Body of pancreas (tissue), 4 donors: ENCODE data around the gene VSTM4. TPM values are rescaled to one million over a fixed set of nuclear protein-coding genes. Genes with fewer than 3 reads are reported as not detected.

ENCODE experiments used
- ATAC-seq: fragments of 150-250 bp; one replicate; pipeline ENCODE4 v1.9.1; 2016
- DNase-seq, 4 donors: peaks; one replicate each; pipeline ENCODE4 v3.0.0-alpha.2; 2019
- H3K27ac ChIP-seq, 4 donors: fragments of 200-600 bp; sonication (generic); 1 replicate in 3 of 4; 2 replicates in 1 of 4; pipeline versions ENCODE4 v1.5.1 to v1.6.1; 2016 to 2019; ENCODE audit warnings: mild to moderate bottlenecking in 1 of 4, mixed read lengths in 1 of 4, moderate library complexity in 1 of 4
- H3K27me3 ChIP-seq, 2 donors: fragments of 200-600 bp; sonication (generic); one replicate each; pipeline ENCODE4 v1.6.0; 2016; ENCODE audit warnings: mild to moderate bottlenecking in 1 of 2
- H3K36me3 ChIP-seq, 2 donors: fragments of 200-600 bp; sonication (generic); replicated peaks in 1 of 2; 2 replicates each; pipeline ENCODE4 v1.5.1; 2016; ENCODE audit warnings: low read depth in 2 of 2; ENCODE audit not compliant: insufficient read depth in 1 of 2
- H3K4me1 ChIP-seq: fragments of 200-600 bp; sonication (generic); one replicate; pipeline ENCODE4 v1.6.0; 2016
- H3K4me3 ChIP-seq, 2 donors: fragments of 200-600 bp; sonication (generic); 1 replicate in 1 of 2; 2 replicates in 1 of 2; pipeline ENCODE4 v1.5.1; 2016 to 2019
- H3K9me3 ChIP-seq, 3 donors: fragments of 200-600 bp; sonication (generic); 1 replicate in 2 of 3; 2 replicates in 1 of 3; pipeline ENCODE4 v1.5.1; 2016
- CTCF ChIP-seq, 7 experiments: fragments of 450-650 bp in 4 of 7; fragments of 200-600 bp in 3 of 7; sonication (generic) in 3 of 7; IDR thresholded peaks; one replicate each; pipeline ENCODE4 v1.5.1; 2016 to 2019; ENCODE audit warnings: antibody characterized with exemption in 7 of 7
- POLR2A ChIP-seq, 3 donors: fragments of 450-650 bp; IDR thresholded peaks; one replicate each; pipeline ENCODE4 v1.6.1; 2016; ENCODE audit warnings: antibody characterized with exemption in 3 of 3, mild to moderate bottlenecking in 2 of 3
- WGBS, 2 donors: methylation state at CpG; one replicate each; pipeline ENCODE4 v1.1.5; 2017; 5-methylcytosine and 5-hydroxymethylcytosine counted together
- intact Hi-C: fragments of 100-400 bp; cut with DNase I; formaldehyde crosslinking; loops from one replicate; pipeline ENCODE4 v1.15.1; 2023
- total RNA-seq, 2 donors: library from RNA; depleted of rRNA; stranded (reverse); fragments of >200 nt; gene quantifications; one replicate each; pipeline ENCODE4 v1.1.0, GENCODE V29; 2016

Gene VSTM4
- total RNA-seq = 1 to 10 TPM; 3.4 to 5.6 TPM

GRCh38 chr10:49115015-49115795 is at the start of gene VSTM4:
Gene VSTM4, minus strand, starts transcription at chr10:49115522. Its CDS starts 37 bp downstream, at chr10:49115485.
- Histone ChIP-seq H3K27me3 (no peaks in the 10 kb centered on the region), H3K4me1 (peaks cover 6% of the 10 kb centered on the region), H3K27ac (no peak within 1 kb of the TSS), H3K36me3 (no peaks in the 10 kb centered on the region), H3K4me3 (no peak within 1 kb of the TSS), H3K9me3 (no peaks in the 10 kb centered on the region)
- DNase-seq (peak in 2 of 4 donors; percentile 21 to 47), ATAC-seq (peak; percentile 69)
- intact Hi-C loops = no loop called here
- WGBS, 2 donors = 3 to 4% methylated on average over 8 to 56 of the region's 95 CpGs
- TF ChIP-seq POLR2A (IDR thresholded peaks at IDR 0.05) (no peak), CTCF (IDR thresholded peaks at IDR 0.05) (no peak)

GRCh38 chr10:49164559-49165188 is 49.4 kb upstream of the VSTM4 start:
- TF ChIP-seq CTCF (IDR thresholded peaks at IDR 0.05) = peak; percentile 21 to 64 (median 45)
- TF ChIP-seq POLR2A (IDR thresholded peaks at IDR 0.05) = no peak
- Histone ChIP-seq H3K9me3 (no peaks in the 10 kb centered on the region), H3K27me3 (no peaks in the 10 kb centered on the region), H3K4me3 (no peak overlapping the region), H3K36me3 (no peaks in the 10 kb centered on the region), H3K4me1 (no peaks in the 10 kb centered on the region), H3K27ac (no peak overlapping the region)
- ATAC-seq (peak; percentile 33), DNase-seq (peak in 3 of 4 donors; percentile 31 to 51 (median 42))
- intact Hi-C loops = no loop called here
- 33 to 36% methylated on average over 9 of the region's 9 CpGs for WGBS, 2 donors

GRCh38 chr10:49163741-49164140 is 48.4 kb upstream of the VSTM4 start:
- Histone ChIP-seq H3K4me1 (no peaks in the 10 kb centered on the region), H3K27ac (no peak overlapping the region), H3K36me3 (no peaks in the 10 kb centered on the region), H3K27me3 (no peaks in the 10 kb centered on the region), H3K4me3 (no peak overlapping the region), H3K9me3 (no peaks in the 10 kb centered on the region)
- intact Hi-C loops = no loop called here
- 76 to 87% methylated on average over 4 of the region's 4 CpGs for WGBS, 2 donors
- TF ChIP-seq CTCF (IDR thresholded peaks at IDR 0.05) (no peak), POLR2A (IDR thresholded peaks at IDR 0.05) (no peak)
- ATAC-seq = no peak
- DNase-seq = no peak

- Histone ChIP-seq H3K27me3 (peaks cover 0 to 2% of the 10 kb centered on the region in 2 donors), H3K36me3 (no peaks in the 10 kb centered on the region), H3K9me3 (no peaks in the 10 kb centered on the region), H3K27ac (no peak overlapping the region), H3K4me3 (no peak overlapping the region), H3K4me1 (no peaks in the 10 kb centered on the region)
- WGBS, 2 donors = 55 to 77% methylated on average over 8 of the region's 8 CpGs
- TF ChIP-seq POLR2A (IDR thresholded peaks at IDR 0.05) (no peak), CTCF (IDR thresholded peaks at IDR 0.05) (no peak)
- ATAC-seq (no peak), DNase-seq (no peak)
- intact Hi-C loops = no loop called here
These were observed 47.5 kb upstream of the VSTM4 start for GRCh38 chr10:49162761-49163310.
